Hepatocyte (in vitro differentiated cells): ENCODE measurements around the gene SUGCT. TPM values are rescaled to one million over a fixed set of nuclear protein-coding genes. Genes with fewer than 3 reads are reported as not detected.

Experiments used
- DNase-seq: peaks from one replicate; pipeline ENCODE4 v3.0.0-alpha.2; 2016; ENCODE audit warnings: low spot score
- H2AFZ ChIP-seq: fragments of 200-600 bp; sonication (generic); 2 replicates; pipeline ENCODE4 v1.6.0; 2016; ENCODE audit warnings: antibody characterized with exemption, mild to moderate bottlenecking
- H3K27ac ChIP-seq: fragments of 200-600 bp; sonication (generic); 2 replicates; pipeline ENCODE4 v1.5.1; 2016; ENCODE audit warnings: mild to moderate bottlenecking
- H3K27me3 ChIP-seq: fragments of 200-600 bp; sonication (generic); 2 replicates; pipeline ENCODE4 v1.6.1; 2016
- H3K36me3 ChIP-seq: fragments of 200-600 bp; sonication (generic); replicated peaks from 2 replicates; pipeline ENCODE4 v1.5.1; 2016; ENCODE audit warnings: low read depth; ENCODE audit not compliant: insufficient read depth
- H3K4me1 ChIP-seq: fragments of 200-600 bp; sonication (generic); 2 replicates; pipeline ENCODE4 v1.5.1; 2016; ENCODE audit warnings: mild to moderate bottlenecking, moderate library complexity; ENCODE audit not compliant: insufficient read depth
- H3K4me2 ChIP-seq: fragments of 200-600 bp; sonication (generic); 2 replicates; pipeline ENCODE4 v1.6.0; 2016
- H3K4me3 ChIP-seq: fragments of 200-600 bp; sonication (generic); 2 replicates; pipeline ENCODE4 v1.5.1; 2016; ENCODE audit warnings: mild to moderate bottlenecking
- H3K79me2 ChIP-seq: fragments of 200-600 bp; sonication (generic); 2 replicates; pipeline ENCODE4 v1.6.0; 2017; ENCODE audit warnings: mild to moderate bottlenecking
- H3K9me2 ChIP-seq: fragments of 200-600 bp; sonication (generic); replicated peaks from 2 replicates; pipeline ENCODE4 v1.6.0; 2017; ENCODE audit warnings: mild to moderate bottlenecking; ENCODE audit not compliant: insufficient read depth
- H3K9me3 ChIP-seq: fragments of 200-600 bp; sonication (generic); 2 replicates; pipeline ENCODE4 v1.5.1; 2016; ENCODE audit warnings: low read depth, mild to moderate bottlenecking
- H4K20me1 ChIP-seq: fragments of 200-600 bp; sonication (generic); 2 replicates; pipeline ENCODE4 v1.6.0; 2016; ENCODE audit warnings: mild to moderate bottlenecking; ENCODE audit not compliant: insufficient read depth, poor library complexity, severe bottlenecking
- CTCF ChIP-seq: fragments of 200-600 bp; sonication (generic); IDR thresholded peaks from 2 replicates; pipeline ENCODE4 v1.5.1; 2016; ENCODE audit warnings: antibody characterized with exemption, mild to moderate bottlenecking; ENCODE audit not compliant: poor library complexity
- EZH2 ChIP-seq: fragments of 200-600 bp; sonication (generic); IDR thresholded peaks from 2 replicates; pipeline ENCODE4 v1.6.1; 2016; ENCODE audit warnings: antibody characterized with exemption, mild to moderate bottlenecking, borderline replicate concordance
- EZH2phosphoT487 ChIP-seq: fragments of 200-600 bp; sonication (generic); IDR thresholded peaks from one replicate; pipeline ENCODE4 v1.6.1; 2018; ENCODE audit warnings: antibody characterized with exemption, mild to moderate bottlenecking, low read depth, moderate library complexity; ENCODE audit not compliant: unreplicated experiment, severe bottlenecking
- WGBS: methylation state at CpG from one replicate; pipeline ENCODE4 v1.1.6; 2016; ENCODE audit warnings: low lambda C conversion rate; ENCODE audit errors: missing lambda C conversion rate; 5-methylcytosine and 5-hydroxymethylcytosine counted together
- polyA plus RNA-seq: library from polyadenylated mRNA; unstranded; fragments of >200 nt; fragmentation: Nextera tagmentation; extraction: Ambion mirVana; gene quantifications from 2 replicates; pipeline ENCODE4 v1.2.1, GENCODE V29; 2016
- total RNA-seq: library from RNA; depleted of rRNA; stranded (reverse); fragments of >200 nt; gene quantifications from 2 replicates; pipeline ENCODE4 v1.2.3, GENCODE V29; 2014

Gene SUGCT
- total and polyA plus RNA-seq, 2 experiments from 2014 or later = 5.1 to 12.0 TPM

- H2AFZ ChIP-seq = no peak overlapping the region
- peaks cover 3% of the 10 kb centered on the region for H3K4me1 ChIP-seq
- peaks cover 6% of the 10 kb centered on the region for H3K79me2 ChIP-seq
- H3K27ac ChIP-seq = no peak overlapping the region
- H3K9me2 ChIP-seq = no peaks in the 10 kb centered on the region
- no peaks in the 10 kb centered on the region for H3K27me3 ChIP-seq
- no peaks in the 10 kb centered on the region for H4K20me1 ChIP-seq
- 44% methylated on average over 1 of the region's 1 CpG for WGBS
- no peak overlapping the region for H3K4me2 ChIP-seq
- no peaks in the 10 kb centered on the region for H3K9me3 ChIP-seq
- H3K4me3 ChIP-seq = no peak overlapping the region
- no peak for DNase-seq
- TF ChIP-seq CTCF (no peak), EZH2 (no peak)
- no peaks in the 10 kb centered on the region for H3K36me3 ChIP-seq
Measured at GRCh38 chr7:40095230-40095629, 39.6 kb upstream of the SUGCT start.

- H4K20me1 ChIP-seq = no peaks in the 10 kb centered on the region
- peaks cover 6% of the 10 kb centered on the region for H3K79me2 ChIP-seq
- H3K9me3 ChIP-seq = no peaks in the 10 kb centered on the region
- TF ChIP-seq EZH2 = no peak
- DNase-seq = no peak
- H3K27me3 ChIP-seq = no peaks in the 10 kb centered on the region
- H3K4me3 ChIP-seq = no peak overlapping the region
- H3K27ac ChIP-seq = peak overlapping the region; percentile 21
- H3K4me1 ChIP-seq = peaks cover 3% of the 10 kb centered on the region
- H2AFZ ChIP-seq = no peak overlapping the region
- H3K9me2 ChIP-seq = no peaks in the 10 kb centered on the region
- 38% methylated on average over 1 of the region's 1 CpG for WGBS
- no peaks in the 10 kb centered on the region for H3K36me3 ChIP-seq
- no peak overlapping the region for H3K4me2 ChIP-seq
Measured at GRCh38 chr7:40095695-40096327, 39.0 kb upstream of the SUGCT start.

- TF ChIP-seq CTCF = no peak
- no peak for TF ChIP-seq EZH2phosphoT487
- TF ChIP-seq EZH2 = no peak
- H3K9me2 ChIP-seq = no peaks in the 10 kb centered on the region
- no peaks in the 10 kb centered on the region for H4K20me1 ChIP-seq
- no peaks in the 10 kb centered on the region for H3K9me3 ChIP-seq
- H3K4me2 ChIP-seq = no peak overlapping the region
- no peaks in the 10 kb centered on the region for H3K36me3 ChIP-seq
- 87% methylated on average over 2 of the region's 2 CpGs for WGBS
- H3K27ac ChIP-seq = no peak overlapping the region
- H3K4me3 ChIP-seq = no peak overlapping the region
- H3K4me1 ChIP-seq = peaks cover 3% of the 10 kb centered on the region
- DNase-seq = no peak
- no peaks in the 10 kb centered on the region for H3K27me3 ChIP-seq
- H2AFZ ChIP-seq = no peak overlapping the region
- peaks cover 6% of the 10 kb centered on the region for H3K79me2 ChIP-seq
Measured at GRCh38 chr7:40097728-40098127, 37.1 kb upstream of the SUGCT start.

- H3K4me3 ChIP-seq = no peak overlapping the region
- H3K27me3 ChIP-seq = no peaks in the 10 kb centered on the region
- no peaks in the 10 kb centered on the region for H3K9me3 ChIP-seq
- H3K27ac ChIP-seq = no peak overlapping the region
- H3K9me2 ChIP-seq = no peaks in the 10 kb centered on the region
- H3K79me2 ChIP-seq = peaks cover 6% of the 10 kb centered on the region
- DNase-seq = no peak
- no peaks in the 10 kb centered on the region for H3K36me3 ChIP-seq
- no peaks in the 10 kb centered on the region for H4K20me1 ChIP-seq
- H2AFZ ChIP-seq = no peak overlapping the region
- H3K4me2 ChIP-seq = no peak overlapping the region
- H3K4me1 ChIP-seq = peaks cover 3% of the 10 kb centered on the region
- TF ChIP-seq CTCF (no peak), EZH2 (no peak), EZH2phosphoT487 (no peak)
Measured at GRCh38 chr7:40098810-40099209, 36.0 kb upstream of the SUGCT start.
